Right ventricle myocardium inferior (tissue), 1 donor: ENCODE data around the gene KAT2B. TPM values are rescaled to one million over a fixed set of nuclear protein-coding genes. Genes with fewer than 3 reads are reported as not detected.

Experiments
- ATAC-seq: fragments of 200-7000 bp; cut with Tn5 transposase; one replicate; pipeline ENCODE4 v1.9.1; 2020; ENCODE audit warnings: mild to moderate bottlenecking, moderate library complexity
- DNase-seq: peaks from one replicate; pipeline ENCODE4 v3.0.0; 2021; ENCODE audit errors: missing footprints
- intact Hi-C: fragments of 100-400 bp; cut with DNase I; formaldehyde crosslinking; loops from one replicate; pipeline ENCODE4 v1.11.0; 2022
- total RNA-seq: library from RNA; stranded (reverse); fragmentation: NEBNext Ultra II Directional; extraction: Animal tissue kit (Norgen Biotek cat#: 25700); gene quantifications from one replicate; pipeline ENCODE4 v1.2.1, GENCODE V29; 2021
- donor health status: DM: no; HTN: yes; CAD: no; lungs with severe emphysema.

KAT2B gene
- total RNA-seq, 1 donor from 2014 or later, result 118 TPM

DNA sequence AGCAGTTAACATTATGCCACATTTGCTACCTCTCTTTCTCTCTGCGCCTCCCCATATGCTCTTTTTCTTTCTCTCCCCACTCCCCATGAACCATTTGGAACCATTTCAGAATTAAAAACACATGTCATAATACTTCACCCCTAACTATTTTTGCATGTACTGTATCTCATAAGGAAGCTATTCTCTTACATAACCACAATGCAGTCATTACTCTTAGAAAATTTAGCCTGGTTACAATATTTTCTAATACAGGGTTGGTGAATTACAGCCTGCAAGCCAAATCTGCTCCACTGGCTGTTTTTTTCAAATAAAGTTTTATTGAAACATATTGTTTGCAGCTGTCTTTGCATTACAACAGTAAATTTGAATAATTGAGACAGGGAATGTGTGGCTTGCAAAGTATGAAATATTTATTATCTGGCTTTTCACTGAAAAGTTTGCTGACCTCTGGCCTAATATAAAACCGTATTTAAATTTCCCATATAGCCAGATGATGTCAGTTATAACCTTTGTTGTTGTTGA is 82.9 kb downstream of the KAT2B start:
- DNase-seq, result no peak
- intact Hi-C loops, result no loop called here
- no peak for ATAC-seq

DNA sequence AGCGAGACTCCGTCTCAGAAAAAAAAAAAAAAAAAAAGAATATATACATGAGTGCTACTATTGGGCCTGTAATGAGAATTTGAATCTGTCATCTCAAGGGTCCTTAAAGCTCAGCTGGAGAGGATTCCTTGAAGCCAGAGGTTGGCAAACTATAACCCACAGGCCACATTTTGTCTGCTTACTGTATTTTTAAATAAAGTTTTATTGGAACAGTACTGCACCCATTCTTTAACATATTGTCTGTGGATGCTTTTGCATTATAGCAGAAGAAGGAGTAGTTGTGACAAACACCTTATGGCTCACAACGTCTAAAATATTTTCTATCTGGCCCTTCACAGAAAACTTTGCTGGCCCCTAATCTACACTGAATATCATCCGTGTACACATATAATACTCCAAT is 85.0 kb downstream of the KAT2B start:
- intact Hi-C loops, result no loop called here
- ATAC-seq (no peak), DNase-seq (no peak)

DNA sequence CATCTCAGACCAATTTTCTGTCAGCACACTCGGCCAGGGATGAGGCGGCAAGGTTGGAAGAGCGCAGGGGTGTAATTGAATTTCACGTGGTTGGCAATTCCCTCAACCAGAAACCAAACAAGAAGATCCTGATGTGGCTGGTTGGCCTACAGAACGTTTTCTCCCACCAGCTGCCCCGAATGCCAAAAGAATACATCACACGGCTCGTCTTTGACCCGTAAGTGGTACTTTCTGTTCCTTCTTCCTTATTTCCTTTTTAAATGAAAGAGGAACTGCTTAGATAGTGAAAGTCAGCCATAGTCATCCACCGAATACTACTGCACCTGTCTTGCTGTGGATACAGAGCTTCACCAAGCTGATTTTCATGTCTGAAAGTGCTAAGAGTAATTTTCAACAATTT is 85.7 kb downstream of the KAT2B start:
- ATAC-seq (no peak), DNase-seq (no peak)
- intact Hi-C loops, result no loop called here

DNA sequence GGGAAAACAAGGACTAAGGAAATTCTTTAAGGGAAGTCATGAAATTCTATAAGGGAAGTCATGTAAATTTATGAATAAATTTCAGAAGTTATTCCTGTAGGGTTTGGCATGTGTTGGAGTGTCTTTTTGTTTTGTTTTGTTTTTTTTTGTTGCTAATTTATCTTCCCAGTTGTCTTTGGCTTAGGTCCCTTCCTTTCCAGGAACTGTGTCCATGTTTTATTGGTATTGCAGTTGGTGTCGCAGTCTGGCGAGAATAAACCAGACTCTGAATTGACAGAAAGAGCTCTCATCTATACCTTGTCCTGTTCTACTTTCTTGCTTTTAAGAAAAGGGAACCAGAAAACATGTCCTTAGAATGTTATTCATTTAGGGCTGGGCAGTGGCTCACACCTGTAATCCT is 88.1 kb downstream of the KAT2B start:
- DNase-seq, result no peak
- no peak for ATAC-seq
- intact Hi-C loops, result no loop called here

DNA sequence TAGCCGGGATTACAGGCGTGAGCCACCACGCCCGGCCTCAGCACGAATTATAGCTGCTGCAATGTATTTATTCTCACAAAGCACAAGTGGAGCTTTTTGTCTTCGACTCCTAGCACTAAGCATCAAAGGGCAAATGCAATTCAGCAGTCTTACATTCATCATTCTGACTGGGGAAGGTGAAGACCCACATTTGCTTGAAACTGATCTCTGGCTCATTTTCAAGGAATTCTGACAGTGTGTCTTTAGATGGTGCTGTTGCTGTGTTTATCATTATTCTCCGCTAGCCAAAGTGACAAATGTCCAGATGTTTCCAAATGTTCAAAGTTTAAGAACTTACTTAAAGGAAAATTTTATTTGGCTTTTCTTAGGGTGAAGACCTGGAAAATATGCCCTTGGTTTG is 89.9 kb downstream of the KAT2B start:
- DNase-seq (no peak), ATAC-seq (no peak)
- intact Hi-C loops, result no loop called here

DNA sequence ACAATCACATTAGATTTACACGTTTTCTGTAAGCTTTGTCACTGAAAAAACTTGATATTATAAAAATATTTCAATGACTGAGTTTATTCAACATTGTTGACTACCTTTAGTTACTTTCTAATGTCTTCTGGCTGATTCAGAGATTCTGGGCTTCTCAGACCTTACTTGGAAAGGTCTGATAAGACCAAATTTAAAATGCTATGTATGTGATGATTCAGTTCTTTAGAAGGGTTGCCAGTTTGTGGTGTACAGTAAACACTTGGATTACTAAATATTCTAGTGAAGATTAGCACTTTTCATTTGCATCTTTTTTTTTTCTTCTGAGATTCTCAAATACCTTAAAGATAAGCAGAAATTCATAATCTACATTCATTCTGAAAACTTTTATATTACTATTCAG is 96.0 kb downstream of the KAT2B start:
- DNase-seq (no peak), ATAC-seq (no peak)
- intact Hi-C loops, result loop anchor here (5.0 kb wide), 1 partner anchor 249 kb away; no protein-coding TSS in a partner anchor

DNA sequence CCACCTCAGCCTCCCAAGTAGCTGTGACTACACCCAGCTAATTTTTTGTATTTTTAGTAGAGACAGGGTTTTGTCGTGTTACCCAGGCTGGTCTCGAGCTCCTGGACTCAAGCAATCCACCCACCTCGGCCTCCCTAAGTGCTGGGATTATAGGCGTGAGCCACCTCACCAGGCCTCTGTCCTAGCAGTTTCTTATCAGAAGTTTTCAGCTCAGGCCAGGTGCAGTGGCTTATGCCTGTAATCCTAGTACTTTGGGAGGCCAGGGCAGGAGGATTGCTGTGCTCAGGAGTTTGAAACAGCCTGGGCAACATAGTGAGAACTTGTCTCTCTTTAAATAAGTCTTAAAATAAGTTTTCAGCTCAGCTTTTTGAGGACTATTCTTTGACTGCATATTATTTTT is 97.4 kb downstream of the KAT2B start:
- intact Hi-C loops, result loop anchor here (5.0 kb wide), 1 partner anchor 250 kb away; no protein-coding TSS in a partner anchor
- ATAC-seq, result no peak

DNA sequence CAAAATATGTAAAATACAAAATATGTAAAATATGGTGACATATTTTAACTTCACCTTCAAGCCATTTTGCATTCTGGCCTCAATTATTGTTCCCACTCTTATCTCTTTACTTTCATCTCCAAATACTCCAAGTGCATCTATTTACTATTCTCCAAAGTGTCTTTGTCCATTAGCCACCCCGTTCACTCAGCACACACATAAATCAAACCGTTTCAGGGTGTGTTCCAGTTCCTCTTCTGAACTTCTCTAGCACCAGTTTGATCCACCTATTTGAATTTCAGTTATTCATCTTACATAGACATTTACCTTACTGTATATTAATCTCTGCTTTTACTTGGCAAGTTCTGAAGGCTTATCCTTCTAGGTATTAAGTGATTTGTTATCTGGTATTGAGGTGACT is 100.6 kb downstream of the KAT2B start:
- DNase-seq (no peak), ATAC-seq (no peak)
- intact Hi-C loops, result loop anchor here (5.0 kb wide), 1 partner anchor 41 kb away; no protein-coding TSS in a partner anchor

More for the DNA sequence above, 97.4 kb downstream of the KAT2B start:
- no peak for DNase-seq

DNA sequence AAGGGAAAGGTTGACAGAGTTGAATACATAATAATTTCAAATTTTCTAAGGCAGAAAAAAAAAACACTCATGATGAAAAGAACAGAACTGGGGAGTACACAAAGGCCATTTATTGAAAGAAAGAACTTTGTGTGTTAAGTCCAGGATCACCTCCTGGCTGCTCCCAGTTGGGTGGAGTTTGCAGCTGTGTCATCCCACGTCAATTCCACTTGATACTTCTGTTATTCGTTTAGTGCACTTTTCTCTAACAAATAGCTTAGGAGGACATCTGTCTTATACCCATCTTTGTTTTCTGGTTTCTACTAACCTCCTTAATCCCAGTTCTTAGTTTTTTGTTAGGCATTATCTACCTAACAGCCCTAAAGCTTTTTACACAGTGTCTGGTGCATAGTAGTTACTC is 101.1 kb downstream of the KAT2B start:
- DNase-seq (no peak), ATAC-seq (peak; percentile 35)
- intact Hi-C loops, result loop anchor here (5.0 kb wide), 1 partner anchor 41 kb away; no protein-coding TSS in a partner anchor

DNA sequence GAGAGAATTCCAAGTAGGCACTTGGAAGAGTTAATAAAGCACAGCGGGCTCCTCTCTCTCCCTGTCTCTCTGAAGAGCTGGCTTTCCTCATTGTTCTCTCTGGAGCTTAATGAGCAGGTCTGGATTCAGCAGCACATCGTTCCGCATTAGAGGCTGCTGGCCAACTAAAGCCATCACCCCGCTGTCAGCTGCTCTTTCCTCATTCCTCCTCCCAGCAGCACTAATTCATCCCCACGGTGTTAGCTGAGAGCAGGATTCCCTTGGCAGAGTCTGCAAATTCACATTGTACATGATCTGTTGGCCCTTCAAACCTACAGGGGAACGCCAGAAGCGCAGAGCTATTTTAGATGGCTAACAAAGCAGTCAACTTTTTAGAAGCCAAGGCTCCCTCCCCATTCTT is 101.6 kb downstream of the KAT2B start:
- intact Hi-C loops, result loop anchor here (2.0 to 5.0 kb wide), 2 partner anchors 40 to 101 kb away; partner anchors contain the start of gene KAT2B
- peak; percentile 68 for DNase-seq

DNA sequence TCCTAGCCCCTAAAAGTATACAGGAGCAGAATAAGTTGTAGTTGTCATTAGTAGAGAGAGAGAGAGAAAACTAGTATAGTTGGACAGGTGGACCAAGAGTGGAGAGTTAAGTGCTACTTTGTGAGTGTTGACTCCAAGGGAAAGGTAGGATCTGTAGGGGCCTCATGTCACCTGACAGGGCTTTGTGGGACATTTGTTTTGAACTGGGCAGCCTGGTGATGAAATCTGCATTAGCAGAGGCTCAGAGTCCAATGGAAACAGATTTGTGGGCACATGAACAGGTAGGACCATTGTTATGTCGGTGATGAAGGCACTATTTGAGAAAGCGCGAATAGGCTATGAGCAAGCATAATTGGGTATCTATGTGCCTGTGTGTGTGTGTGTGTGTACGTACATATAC is 102.3 kb downstream of the KAT2B start:
- ATAC-seq, result no peak
- intact Hi-C loops, result loop anchor here (2.0 to 5.0 kb wide), 2 partner anchors 40 to 102 kb away; partner anchors contain the start of gene KAT2B
- DNase-seq, result no peak

More for the DNA sequence above, 101.6 kb downstream of the KAT2B start:
- peak; percentile 95 for ATAC-seq

DNA sequence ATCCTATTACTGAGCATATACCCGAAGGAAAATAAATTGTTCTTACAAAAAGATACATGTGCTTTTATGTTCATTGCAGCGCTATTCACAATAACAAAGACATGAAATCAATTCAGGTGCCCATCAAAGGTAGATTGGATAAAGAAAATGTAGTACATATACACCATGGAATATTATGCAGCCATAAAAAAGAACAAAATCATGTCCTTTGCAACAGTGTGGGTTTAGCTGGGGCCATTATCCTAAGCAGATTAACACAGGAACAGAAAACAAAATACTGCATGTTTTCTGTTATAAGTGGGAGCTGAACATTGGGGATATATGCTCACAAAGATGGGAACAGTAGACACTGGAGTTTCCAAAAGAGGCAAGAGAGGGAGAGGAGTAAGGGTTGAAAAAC is 103.3 kb downstream of the KAT2B start:
- intact Hi-C loops, result loop anchor here (2.0 to 5.0 kb wide), 2 partner anchors 39 to 103 kb away; partner anchors contain the start of gene KAT2B
- DNase-seq (no peak), ATAC-seq (no peak)

DNA sequence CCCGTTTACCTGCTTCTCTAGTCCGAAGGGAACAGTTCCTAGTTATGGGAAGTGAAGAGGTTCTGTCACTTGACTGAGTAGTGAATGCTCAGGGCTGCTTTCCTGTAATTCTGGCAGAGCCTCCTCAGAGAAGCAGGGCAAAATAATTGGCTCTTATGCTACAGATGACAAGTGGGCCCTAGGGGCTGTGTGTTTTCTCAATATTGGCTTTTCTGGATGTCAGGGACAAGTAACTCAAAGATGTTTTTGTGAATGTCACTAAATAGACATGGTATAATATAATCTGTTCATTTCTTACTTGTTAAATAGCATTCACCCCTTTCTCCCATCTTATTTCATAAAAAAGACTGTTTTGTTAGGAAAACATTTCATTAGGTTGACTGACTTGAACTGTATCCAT is 105.6 kb downstream of the KAT2B start:
- no peak for ATAC-seq
- intact Hi-C loops, result no loop called here
- no peak for DNase-seq

DNA sequence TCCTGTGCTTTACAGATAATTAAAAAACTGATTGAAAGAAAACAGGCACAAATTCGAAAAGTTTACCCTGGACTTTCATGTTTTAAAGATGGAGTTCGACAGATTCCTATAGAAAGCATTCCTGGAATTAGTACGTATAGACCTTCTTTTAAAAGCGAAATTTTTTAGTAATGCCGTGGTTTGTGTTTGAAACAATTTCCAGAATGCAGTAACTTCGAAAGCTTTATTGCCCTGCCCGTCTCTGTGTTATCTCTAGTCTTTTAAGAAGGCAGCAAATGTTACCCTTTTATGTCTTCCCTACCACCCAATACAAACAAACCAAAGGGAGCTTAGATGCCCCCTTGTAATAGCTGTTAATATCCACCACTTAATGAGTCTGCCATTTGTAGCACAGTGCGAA is 106.1 kb downstream of the KAT2B start:
- intact Hi-C loops, result no loop called here
- ATAC-seq (no peak), DNase-seq (no peak)

DNA sequence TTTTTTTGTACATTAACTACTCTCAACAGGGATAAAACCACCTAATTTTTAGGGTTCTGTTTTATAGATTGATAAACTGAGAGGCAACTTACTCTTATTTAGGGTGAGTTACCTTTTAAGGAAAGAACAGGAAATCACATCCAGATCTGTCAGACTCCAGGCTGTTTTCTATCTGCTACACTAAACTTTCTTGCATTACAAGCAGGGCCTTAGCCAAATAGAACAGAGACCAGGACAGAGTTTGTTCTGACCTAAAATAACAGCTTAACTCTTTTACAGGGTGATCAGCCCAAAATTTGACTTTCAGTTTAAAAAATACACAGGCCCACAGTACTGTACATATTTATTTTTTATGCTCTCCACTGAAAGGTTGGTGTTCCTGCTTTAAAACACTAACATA is 107.1 kb downstream of the KAT2B start:
- ATAC-seq (no peak), DNase-seq (no peak)
- intact Hi-C loops, result no loop called here

DNA sequence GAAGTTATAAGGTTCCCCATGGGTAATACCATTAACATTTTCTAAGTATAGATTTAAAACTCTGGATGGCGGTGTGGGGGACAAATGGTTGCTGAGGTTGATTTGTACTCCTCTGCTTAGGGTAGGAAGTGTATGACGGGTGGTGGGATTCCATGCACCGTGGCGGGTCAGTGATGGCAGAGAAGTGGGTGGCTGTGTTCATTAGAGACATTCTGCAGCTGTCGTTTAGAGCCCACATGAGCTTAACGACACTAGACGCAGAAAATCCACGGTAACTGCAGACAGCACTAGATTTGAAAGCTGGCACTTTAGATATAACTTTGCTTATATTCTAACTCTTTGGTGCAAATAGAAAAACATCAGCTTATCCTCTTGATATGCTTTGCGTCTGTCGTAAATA is 108.2 kb downstream of the KAT2B start:
- intact Hi-C loops, result no loop called here
- no peak for DNase-seq
- no peak for ATAC-seq

DNA sequence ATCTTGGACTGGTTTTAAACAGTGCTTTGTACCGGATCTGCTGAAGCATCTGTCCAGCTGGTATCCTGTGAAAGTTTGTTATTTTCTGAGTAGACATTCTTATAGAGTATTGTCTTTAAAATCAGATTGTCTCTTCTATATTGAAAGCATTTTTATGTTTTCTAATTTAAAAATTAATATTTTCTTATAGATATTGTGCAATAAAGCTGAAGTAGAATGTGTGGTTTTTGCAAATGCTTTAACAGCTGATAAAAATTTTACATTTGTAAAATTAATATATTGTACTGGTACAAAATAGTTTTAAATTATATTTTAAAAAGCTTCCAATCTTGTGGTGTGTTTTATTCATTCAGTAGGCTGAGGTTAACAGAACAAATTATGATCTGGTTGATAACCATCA is 113.8 kb downstream of the KAT2B start:
- intact Hi-C loops, result no loop called here
- DNase-seq (no peak), ATAC-seq (no peak)

DNA sequence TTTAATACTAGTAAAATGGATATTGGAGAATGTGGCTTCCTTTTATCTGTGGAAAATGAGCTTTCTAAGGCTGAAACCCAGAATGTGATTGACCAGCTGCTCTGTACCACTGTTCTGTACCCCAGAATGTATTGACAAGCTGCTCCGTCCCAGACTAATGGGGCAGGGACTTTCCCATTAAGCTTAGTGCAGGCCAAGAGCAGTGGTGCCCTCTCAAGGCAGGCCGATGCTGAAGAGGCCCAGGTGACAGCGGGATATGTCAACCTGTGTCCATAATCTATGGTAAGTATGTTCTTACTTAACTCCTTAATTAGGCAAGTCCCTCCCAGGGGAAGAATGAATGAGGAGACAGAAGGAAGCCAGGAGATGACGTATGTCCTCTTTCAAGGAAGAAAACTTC is 114.7 kb downstream of the KAT2B start:
- intact Hi-C loops, result no loop called here
- ATAC-seq (no peak), DNase-seq (no peak)

DNA sequence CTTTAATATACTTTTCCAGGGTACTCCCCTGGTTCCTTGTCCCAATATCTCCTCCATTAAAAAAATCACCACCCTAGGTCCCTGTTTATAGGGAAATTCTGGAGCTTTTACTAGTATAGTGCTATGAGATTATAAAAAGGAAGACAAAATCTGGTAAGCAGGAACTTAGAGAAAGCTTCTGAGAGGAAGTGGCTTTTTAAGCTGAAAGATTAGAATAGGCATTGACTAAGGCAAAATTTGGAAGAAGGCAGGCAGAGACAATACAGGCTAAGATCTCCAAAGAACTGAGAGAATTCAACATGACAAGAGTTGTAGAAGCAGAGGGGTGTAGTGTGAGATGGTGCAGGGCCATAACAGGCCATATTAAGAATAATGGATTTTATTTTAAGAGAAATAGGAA is 120.0 kb downstream of the KAT2B start:
- no peak for DNase-seq
- ATAC-seq, result no peak
- intact Hi-C loops, result no loop called here

DNA sequence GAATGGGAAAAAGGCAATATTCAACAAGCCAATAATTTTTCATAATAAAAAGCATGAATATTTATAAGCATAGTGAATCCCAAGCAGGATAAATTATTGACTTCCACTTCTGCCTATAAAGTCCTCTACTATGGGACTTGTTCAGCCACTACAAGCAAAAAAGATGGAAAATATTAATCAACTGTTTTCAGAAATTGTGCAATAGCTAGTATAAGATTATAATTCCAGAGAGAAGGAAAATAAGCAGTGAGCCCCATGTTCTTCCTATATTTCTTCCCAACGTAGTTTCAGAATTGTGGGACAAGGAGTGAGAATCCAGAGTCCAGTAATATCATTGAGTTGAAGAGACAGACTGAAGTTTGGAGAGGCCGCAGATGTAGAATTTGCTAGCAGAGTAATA is 121.5 kb downstream of the KAT2B start:
- ATAC-seq (no peak), DNase-seq (no peak)
- intact Hi-C loops, result no loop called here

DNA sequence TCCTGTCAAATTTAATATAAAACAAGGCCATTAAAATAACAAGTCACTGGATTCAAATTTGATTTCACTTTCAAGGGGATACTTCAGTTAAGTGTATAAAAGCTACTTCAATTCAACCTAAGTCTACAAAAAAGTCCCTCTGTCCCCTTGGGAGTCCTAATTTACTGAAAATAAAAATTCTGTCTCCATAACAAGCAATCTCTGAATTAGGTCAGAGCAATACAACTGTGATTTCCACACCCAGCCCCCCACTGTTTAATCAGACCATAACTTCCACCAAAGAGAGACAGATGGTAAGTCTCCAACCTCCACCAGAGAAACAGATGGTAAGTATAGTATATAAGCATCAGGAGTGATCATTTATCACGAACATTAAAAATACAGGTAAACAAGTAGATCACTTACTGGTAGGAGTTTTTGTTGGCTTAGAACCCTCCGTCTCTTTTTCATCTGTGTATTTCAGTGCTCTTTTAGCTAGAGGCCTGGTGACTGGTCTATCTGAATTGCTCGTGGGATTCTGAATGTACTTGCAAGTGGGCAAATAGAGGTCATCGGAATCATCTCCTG is 133.7 kb downstream of the KAT2B start:
- DNase-seq (no peak), ATAC-seq (no peak)
- intact Hi-C loops, result no loop called here
